Mesothelial cell of epicardium (in vitro differentiated cells): ENCODE measurements around the gene DGAT2. TPM values are rescaled to one million over a fixed set of nuclear protein-coding genes. Genes with fewer than 3 reads are reported as not detected.

Experiments
- DNase-seq, 2 experiments: peaks; one replicate each; pipeline ENCODE4 v3.0.0; 2021; ENCODE audit warnings: low spot score in 2 of 2; ENCODE audit not compliant: unreplicated experiment in 2 of 2
- H3K27ac Mint-ChIP-seq: 2 replicates; pipeline ENCODE4 v1.8.0; 2021; ENCODE audit warnings: mixed read lengths
- H3K27me3 Mint-ChIP-seq: 2 replicates; pipeline ENCODE4 v1.8.0; 2021; ENCODE audit warnings: low read depth, mixed read lengths
- H3K36me3 Mint-ChIP-seq: 2 replicates; pipeline ENCODE4 v1.8.0; 2021; ENCODE audit warnings: mixed read lengths
- H3K4me1 Mint-ChIP-seq: 2 replicates; pipeline ENCODE4 v1.8.0; 2021; ENCODE audit warnings: mixed read lengths
- H3K4me3 Mint-ChIP-seq: 2 replicates; pipeline ENCODE4 v1.8.0; 2021; ENCODE audit warnings: mild to moderate bottlenecking, moderate library complexity, mixed read lengths
- H3K9me3 Mint-ChIP-seq: 2 replicates; pipeline ENCODE4 v1.8.0; 2021; ENCODE audit warnings: mixed read lengths
- CTCF ChIP-seq: fragments of 200-600 bp; sonication (generic); IDR thresholded peaks from one replicate; pipeline ENCODE4 v1.5.0; 2021; ENCODE audit warnings: antibody characterized with exemption; ENCODE audit not compliant: unreplicated experiment
- total RNA-seq: library from RNA; stranded (reverse); gene quantifications from 3 replicates; pipeline ENCODE4 v1.2.1, GENCODE V29; 2021

The DGAT2 gene
- total RNA-seq, 1 donor from 2014 or later, result 1.3 TPM

DNA sequence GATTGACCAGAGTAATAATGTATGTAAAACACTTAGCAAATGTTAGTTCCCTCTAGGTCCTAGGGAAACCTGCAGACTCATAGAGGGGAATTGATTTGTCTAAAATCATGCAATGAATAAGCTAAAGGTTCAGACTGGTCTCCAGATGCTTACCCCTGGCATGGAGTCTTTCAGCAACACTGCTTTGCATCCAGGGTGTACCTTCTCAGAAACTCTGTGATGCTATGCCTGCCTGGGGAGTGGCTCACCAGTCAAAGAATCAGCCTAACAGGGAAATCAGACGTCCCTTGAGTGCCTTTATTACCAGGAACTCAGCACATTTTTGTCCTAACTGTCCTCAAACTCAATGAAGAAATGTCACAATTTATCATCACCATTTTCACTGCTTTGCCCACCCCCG lies 40.5 kb downstream of the DGAT2 start:
- H3K27ac Mint-ChIP-seq, result no peak overlapping the region
- no peaks in the 10 kb centered on the region for H3K36me3 Mint-ChIP-seq
- H3K4me3 Mint-ChIP-seq, result no peak overlapping the region
- H3K9me3 Mint-ChIP-seq, result no peaks in the 10 kb centered on the region
- DNase-seq, result no peak
- no peak for TF ChIP-seq CTCF
- H3K4me1 Mint-ChIP-seq, result peaks cover 15% of the 10 kb centered on the region
- H3K27me3 Mint-ChIP-seq, result no peaks in the 10 kb centered on the region

GRCh38 chr11:75809991-75810390 lies 41.4 kb downstream of the DGAT2 start:
- no peaks in the 10 kb centered on the region for H3K36me3 Mint-ChIP-seq
- no peaks in the 10 kb centered on the region for H3K27me3 Mint-ChIP-seq
- H3K4me3 Mint-ChIP-seq, result no peak overlapping the region
- DNase-seq, result no peak
- H3K27ac Mint-ChIP-seq, result no peak overlapping the region
- peaks cover 15% of the 10 kb centered on the region for H3K4me1 Mint-ChIP-seq
- no peak for TF ChIP-seq CTCF
- H3K9me3 Mint-ChIP-seq, result no peaks in the 10 kb centered on the region

GRCh38 chr11:75810637-75811390 lies 42.2 kb downstream of the DGAT2 start:
- DNase-seq, result no peak
- TF ChIP-seq CTCF, result no peak
- Mint-ChIP-seq H3K27me3 (no peaks in the 10 kb centered on the region), H3K4me1 (peaks cover 15% of the 10 kb centered on the region), H3K27ac (no peak overlapping the region), H3K4me3 (no peak overlapping the region), H3K9me3 (no peaks in the 10 kb centered on the region), H3K36me3 (no peaks in the 10 kb centered on the region)

DNA sequence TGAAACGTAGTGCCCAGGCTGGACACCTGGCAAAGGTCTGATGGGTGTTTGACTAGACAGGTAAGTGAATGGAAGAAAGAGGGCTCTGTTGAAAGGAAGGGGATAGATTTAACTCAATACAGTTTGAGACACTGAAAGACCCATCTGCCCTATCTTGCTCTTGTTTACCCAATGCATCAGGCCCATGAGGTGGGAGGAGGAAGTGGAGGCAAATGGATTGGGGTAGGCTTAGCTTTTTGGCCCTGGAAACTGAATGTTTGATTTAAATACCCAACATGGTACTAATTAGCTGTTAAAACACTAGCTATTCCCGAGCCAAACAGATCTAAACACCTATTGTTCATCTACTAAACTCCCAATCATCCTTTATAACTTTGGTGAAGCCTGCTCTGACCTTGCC lies 42.9 kb downstream of the DGAT2 start:
- Mint-ChIP-seq H3K4me3 (no peak overlapping the region), H3K27ac (no peak overlapping the region), H3K36me3 (no peaks in the 10 kb centered on the region), H3K4me1 (peaks cover 15% of the 10 kb centered on the region), H3K9me3 (no peaks in the 10 kb centered on the region), H3K27me3 (no peaks in the 10 kb centered on the region)
- TF ChIP-seq CTCF, result no peak
- no peak for DNase-seq

- H3K27me3 Mint-ChIP-seq, result no peaks in the 10 kb centered on the region
- H3K36me3 Mint-ChIP-seq, result no peaks in the 10 kb centered on the region
- no peaks in the 10 kb centered on the region for H3K9me3 Mint-ChIP-seq
- H3K27ac Mint-ChIP-seq, result peak overlapping the region; percentile 67
- H3K4me1 Mint-ChIP-seq, result peaks cover 15% of the 10 kb centered on the region
- no peak overlapping the region for H3K4me3 Mint-ChIP-seq
- TF ChIP-seq CTCF, result no peak
- no peak for DNase-seq
These were observed 44.0 kb downstream of the DGAT2 start for GRCh38 chr11:75812542-75813040.
